CD14-positive monocyte (primary cell): ENCODE data around the gene ELF4. TPM values are rescaled to one million over a fixed set of nuclear protein-coding genes. Genes with fewer than 3 reads are reported as not detected.

Experiments used
- DNase-seq, 3 donors: peaks; one replicate each; pipeline ENCODE4 v3.0.0-alpha.2; 2011 to 2022
- H2AFZ ChIP-seq: 2 replicates; pipeline ENCODE4 v1.6.0; 2012; ENCODE audit warnings: mild to moderate bottlenecking, low read depth, low read length, inconsistent platforms; ENCODE audit not compliant: insufficient read depth, poor library complexity, severe bottlenecking
- H3K27ac ChIP-seq, 2 donors: 1 replicate in 1 of 2; 2 replicates in 1 of 2; pipeline ENCODE4 v1.5.1; 2012 to 2013; ENCODE audit warnings: low read length in 2 of 2, control low read depth in 1 of 2, inconsistent platforms in 1 of 2, low read depth in 1 of 2, mild to moderate bottlenecking in 1 of 2
- H3K27me3 ChIP-seq, 2 donors: one replicate each; pipeline versions ENCODE4 v1.6.0 to v1.6.1; 2011 to 2013; ENCODE audit warnings: low read length in 2 of 2; ENCODE audit not compliant: control insufficient read depth in 2 of 2, insufficient read depth in 2 of 2
- H3K36me3 ChIP-seq, 2 donors: replicated peaks in 1 of 2; 1 replicate in 1 of 2; 2 replicates in 1 of 2; pipeline versions ENCODE4 v1.5.1 to v1.6.1; 2012 to 2013; ENCODE audit warnings: low read length in 2 of 2, control low read depth in 1 of 2, inconsistent platforms in 1 of 2, mild to moderate bottlenecking in 1 of 2; ENCODE audit not compliant: insufficient read depth in 2 of 2, control insufficient read depth in 1 of 2
- H3K4me1 ChIP-seq, 2 donors: 1 replicate in 1 of 2; 2 replicates in 1 of 2; pipeline versions ENCODE4 v1.5.1 to v1.6.1; 2012 to 2013; ENCODE audit warnings: low read length in 2 of 2, control low read depth in 1 of 2, inconsistent platforms in 1 of 2, mild to moderate bottlenecking in 1 of 2, moderate library complexity in 1 of 2; ENCODE audit not compliant: insufficient read depth in 2 of 2, control insufficient read depth in 1 of 2
- H3K4me2 ChIP-seq: replicated peaks from 2 replicates; pipeline ENCODE3; 2012; ENCODE audit warnings: low read length, moderate library complexity, mild to moderate bottlenecking; ENCODE audit not compliant: poor library complexity, severe bottlenecking; ENCODE audit errors: extremely low read depth
- H3K4me3 ChIP-seq, 3 experiments: fragments of 200-600 bp in 1 of 3; sonication (generic) in 1 of 3; replicated peaks in 1 of 3; 1 replicate in 2 of 3; 2 replicates in 1 of 3; pipeline ENCODE4 v1.5.1; 2011 to 2013; ENCODE audit warnings: low read length in 3 of 3, mild to moderate bottlenecking in 3 of 3, control low read depth in 2 of 3, low read depth in 2 of 3, inconsistent platforms in 1 of 3, moderate library complexity in 1 of 3
- H3K79me2 ChIP-seq: 2 replicates; pipeline ENCODE4 v1.6.0; 2012; ENCODE audit warnings: mild to moderate bottlenecking, control low read depth, inconsistent platforms, low read length, moderate library complexity; ENCODE audit not compliant: insufficient read depth
- H3K9ac ChIP-seq: 2 replicates; pipeline ENCODE4 v1.6.0; 2017; ENCODE audit warnings: low read length, mild to moderate bottlenecking; ENCODE audit not compliant: insufficient read depth, poor library complexity, severe bottlenecking
- H3K9me3 ChIP-seq, 2 donors: replicated peaks in 1 of 2; 1 replicate in 1 of 2; 2 replicates in 1 of 2; pipeline versions ENCODE4 v1.5.1 to v1.6.1; 2012 to 2013; ENCODE audit warnings: low read length in 2 of 2, control low read depth in 1 of 2; ENCODE audit not compliant: control insufficient read depth in 1 of 2, insufficient read depth in 1 of 2
- H4K20me1 ChIP-seq: 2 replicates; pipeline ENCODE4 v1.6.0; 2012; ENCODE audit warnings: mild to moderate bottlenecking, low read length, control low read depth, moderate library complexity; ENCODE audit not compliant: insufficient read depth
- H3K27ac Mint-ChIP-seq, 7 donors: one replicate each; pipeline ENCODE4 v1.8.0; 2020; ENCODE audit warnings: mild to moderate bottlenecking in 7 of 7, mixed read lengths in 7 of 7, moderate library complexity in 6 of 7, inconsistent platforms in 2 of 7
- H3K27me3 Mint-ChIP-seq, 3 donors: one replicate each; pipeline ENCODE4 v1.8.0; 2021 to 2022; ENCODE audit warnings: low read depth in 3 of 3, mild to moderate bottlenecking in 3 of 3, mixed read lengths in 3 of 3, moderate library complexity in 3 of 3, inconsistent platforms in 1 of 3
- H3K36me3 Mint-ChIP-seq, 2 donors: one replicate each; pipeline ENCODE4 v1.8.0; 2020; ENCODE audit warnings: mixed read lengths in 2 of 2, inconsistent platforms in 1 of 2, mild to moderate bottlenecking in 1 of 2
- H3K4me1 Mint-ChIP-seq: one replicate; pipeline ENCODE4 v1.8.0; 2020; ENCODE audit warnings: mild to moderate bottlenecking, mixed read lengths
- H3K4me3 Mint-ChIP-seq, 2 donors: one replicate each; pipeline ENCODE4 v1.8.0; 2020; ENCODE audit warnings: mild to moderate bottlenecking in 2 of 2, mixed read lengths in 2 of 2, moderate library complexity in 1 of 2
- H3K9me3 Mint-ChIP-seq, 7 donors: one replicate each; pipeline ENCODE4 v1.8.0; 2020 to 2022; ENCODE audit warnings: mixed read lengths in 7 of 7, mild to moderate bottlenecking in 6 of 7, moderate library complexity in 6 of 7, inconsistent platforms in 2 of 7
- WGBS: methylation state at CpG from one replicate; pipeline ENCODE4 v1.1.5; 2013; ENCODE audit warnings: missing lambda C conversion rate; ENCODE audit not compliant: insufficient coverage; 5-methylcytosine and 5-hydroxymethylcytosine counted together
- intact Hi-C, 2 donors: fragments of 100-400 bp; cut with micrococcal nuclease; formaldehyde crosslinking; loops; one replicate each; pipeline versions ENCODE4 v1.15.0 to v1.15.1; 2023
- polyA plus RNA-seq, 3 donors: library from polyadenylated mRNA; depleted of rRNA in 1 of 3; unstranded in 2 of 3; stranded (reverse) in 1 of 3; fragments of 300-500 nt in 2 of 3; fragments of >200 nt in 1 of 3; fragmentation: Illumina TruSeq in 2 of 3; gene quantifications; 1 replicate in 2 of 3; 2 replicates in 1 of 3; pipeline ENCODE4 v1.2.3, GENCODE V29; 2012 to 2021
- TF ChIP-seq, protein P1 (sequence below): fragments of 200-600 bp; IDR thresholded peaks from one replicate; pipeline ENCODE4 v1.8.0; 2022; ENCODE audit warnings: antibody characterized with exemption, mild to moderate bottlenecking

ELF4 gene
- polyA plus RNA-seq, 3 donors = 10.4 to 68.6 (median 20.5) TPM

DNA sequence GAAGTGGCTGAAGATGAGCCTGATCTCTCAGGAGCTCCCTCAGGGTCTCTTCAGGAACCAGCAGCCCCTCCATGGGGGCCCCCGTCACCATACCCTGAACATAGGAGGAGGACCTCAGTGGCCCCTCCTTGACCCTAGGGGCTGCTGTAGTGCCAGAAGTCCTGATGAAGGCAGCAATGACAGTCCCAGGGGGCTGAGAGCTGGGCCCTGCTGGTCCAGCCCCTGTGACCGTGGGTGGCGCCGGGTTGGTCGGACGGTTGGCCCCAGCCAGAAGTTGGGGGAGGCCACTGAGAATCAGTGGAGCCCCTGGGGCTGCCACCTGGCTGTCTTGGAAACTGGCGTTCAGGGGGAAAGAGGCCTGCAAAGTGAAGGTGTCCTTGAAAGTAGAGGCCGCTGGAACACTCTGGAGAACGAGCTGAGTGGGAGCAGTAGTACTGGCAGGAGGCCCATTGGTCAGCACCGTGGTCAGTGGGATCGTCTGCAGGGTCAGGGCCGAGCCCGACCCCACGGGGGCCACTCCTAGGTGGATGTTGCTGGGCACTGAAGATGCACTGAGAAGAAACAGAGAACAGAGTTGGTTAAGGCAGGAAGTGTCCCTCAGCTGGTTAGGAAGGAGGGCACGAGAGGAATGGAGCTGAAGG lies 43.2 kb downstream of the ELF4 start:
- Mint-ChIP-seq H3K4me3 (peak overlapping the region in 1 of 2 donors; percentile 28), H3K27ac (peak overlapping the region in 3 of 7 donors; percentile 3 to 50 (median 28)), H3K36me3 (peaks cover 51 to 66% of the 10 kb centered on the region in 2 donors), H3K27me3 (peaks cover 0 to 2% (median 2%) of the 10 kb centered on the region in 3 donors), H3K9me3 (peaks cover 0 to under 1% (median 0%) of the 10 kb centered on the region in 7 donors), H3K4me1 (peaks cover 2% of the 10 kb centered on the region)
- Histone ChIP-seq H3K27me3 (no peaks in the 10 kb centered on the region), H3K4me1 (no peaks in the 10 kb centered on the region), H4K20me1 (peaks cover 66% of the 10 kb centered on the region), H3K27ac (no peak overlapping the region), H3K36me3 (peaks cover 66 to 71% of the 10 kb centered on the region in 2 donors), H3K4me3 (no peak overlapping the region), H3K9ac (no peak overlapping the region), H3K79me2 (no peaks in the 10 kb centered on the region), H3K4me2 (no peak overlapping the region), H3K9me3 (no peaks in the 10 kb centered on the region), H2AFZ (no peak overlapping the region)
- WGBS = 100% methylated on average over 8 of the region's 15 CpGs
- intact Hi-C loops = loop anchor here in 1 of 2 donors (10.0 kb wide), 1 partner anchor 462 kb away; no protein-coding TSS in a partner anchor
- DNase-seq = no peak
- TF ChIP-seq, protein P1, sequence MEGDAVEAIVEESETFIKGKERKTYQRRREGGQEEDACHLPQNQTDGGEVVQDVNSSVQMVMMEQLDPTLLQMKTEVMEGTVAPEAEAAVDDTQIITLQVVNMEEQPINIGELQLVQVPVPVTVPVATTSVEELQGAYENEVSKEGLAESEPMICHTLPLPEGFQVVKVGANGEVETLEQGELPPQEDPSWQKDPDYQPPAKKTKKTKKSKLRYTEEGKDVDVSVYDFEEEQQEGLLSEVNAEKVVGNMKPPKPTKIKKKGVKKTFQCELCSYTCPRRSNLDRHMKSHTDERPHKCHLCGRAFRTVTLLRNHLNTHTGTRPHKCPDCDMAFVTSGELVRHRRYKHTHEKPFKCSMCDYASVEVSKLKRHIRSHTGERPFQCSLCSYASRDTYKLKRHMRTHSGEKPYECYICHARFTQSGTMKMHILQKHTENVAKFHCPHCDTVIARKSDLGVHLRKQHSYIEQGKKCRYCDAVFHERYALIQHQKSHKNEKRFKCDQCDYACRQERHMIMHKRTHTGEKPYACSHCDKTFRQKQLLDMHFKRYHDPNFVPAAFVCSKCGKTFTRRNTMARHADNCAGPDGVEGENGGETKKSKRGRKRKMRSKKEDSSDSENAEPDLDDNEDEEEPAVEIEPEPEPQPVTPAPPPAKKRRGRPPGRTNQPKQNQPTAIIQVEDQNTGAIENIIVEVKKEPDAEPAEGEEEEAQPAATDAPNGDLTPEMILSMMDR = no peak

GRCh38 chrX:130060122-130061069 lies 49.9 kb downstream of the ELF4 start:
- Mint-ChIP-seq H3K36me3 (peaks cover 12 to 16% of the 10 kb centered on the region in 2 donors), H3K9me3 (no peaks in the 10 kb centered on the region), H3K27me3 (peaks cover 2 to 6% (median 3%) of the 10 kb centered on the region in 3 donors), H3K4me3 (peak overlapping the region; percentile 76 to 81), H3K4me1 (peaks cover 12% of the 10 kb centered on the region), H3K27ac (peak overlapping the region in 6 of 7 donors; percentile 33 to 93 (median 88))
- Histone ChIP-seq H3K36me3 (peaks cover 7 to 16% of the 10 kb centered on the region in 2 donors), H3K79me2 (no peaks in the 10 kb centered on the region), H3K9ac (peak overlapping the region; percentile 57), H3K27me3 (no peaks in the 10 kb centered on the region), H3K4me2 (peak overlapping the region; percentile 71), H4K20me1 (peaks cover 11% of the 10 kb centered on the region), H2AFZ (peak overlapping the region; percentile 70), H3K4me1 (peaks cover 9 to 12% of the 10 kb centered on the region in 2 donors), H3K9me3 (no peaks in the 10 kb centered on the region), H3K4me3 (peak overlapping the region; percentile 42 to 69 (median 44)), H3K27ac (peak overlapping the region in 1 of 2 donors; percentile 38)
- under 1% methylated on average over 52 of the region's 87 CpGs for WGBS
- intact Hi-C loops = loop anchor here in 1 of 2 donors (10.0 kb wide), 1 partner anchor 456 kb away; no protein-coding TSS in a partner anchor
- TF ChIP-seq, protein P1 = peak; percentile 75
- peak; percentile 59 to 68 (median 68) for DNase-seq
